Suprapubic skin (tissue), 4 donors: ENCODE measurements around the gene SEPHS1.

Source experiments
- CTCF ChIP-seq, 2 donors: fragments of 200-600 bp in 1 of 2; fragments of 450-650 bp in 1 of 2; sonication (generic) in 1 of 2; IDR thresholded peaks; one replicate each; pipeline ENCODE4 v1.5.1; 2016 to 2019; ENCODE audit warnings: antibody characterized with exemption in 2 of 2, mild to moderate bottlenecking in 1 of 2, moderate library complexity in 1 of 2
- POLR2A ChIP-seq, 2 donors: fragments of 450-650 bp; IDR thresholded peaks; one replicate each; pipeline ENCODE4 v1.6.1; 2017; ENCODE audit warnings: antibody characterized with exemption in 2 of 2, mild to moderate bottlenecking in 2 of 2, moderate library complexity in 2 of 2
- POLR2AphosphoS5 ChIP-seq, 3 donors: sonication (generic); formaldehyde crosslinking; IDR thresholded peaks; one replicate each; pipeline ENCODE4 v1.6.1; 2017; ENCODE audit warnings: antibody characterized with exemption in 3 of 3

GRCh38 chr10:13346283-13347042 lies 1.6 kb downstream of the SEPHS1 start:
- TF ChIP-seq CTCF (IDR thresholded peaks at IDR 0.05), result no peak
- TF ChIP-seq POLR2A (IDR thresholded peaks at IDR 0.05), result no peak
- TF ChIP-seq POLR2AphosphoS5 (IDR thresholded peaks at IDR 0.05), result no peak
